CD14-positive monocyte (primary cell): ENCODE measurements around the gene TFDP2. TPM values are rescaled to one million over a fixed set of nuclear protein-coding genes. Genes with fewer than 3 reads are reported as not detected.

ENCODE experiments used
- DNase-seq, 3 donors: peaks; one replicate each; pipeline ENCODE4 v3.0.0-alpha.2; 2011 to 2022
- H2AFZ ChIP-seq: 2 replicates; pipeline ENCODE4 v1.6.0; 2012; ENCODE audit warnings: mild to moderate bottlenecking, low read depth, low read length, inconsistent platforms; ENCODE audit not compliant: insufficient read depth, poor library complexity, severe bottlenecking
- H3K27ac ChIP-seq, 2 donors: 1 replicate in 1 of 2; 2 replicates in 1 of 2; pipeline ENCODE4 v1.5.1; 2012 to 2013; ENCODE audit warnings: low read length in 2 of 2, control low read depth in 1 of 2, inconsistent platforms in 1 of 2, low read depth in 1 of 2, mild to moderate bottlenecking in 1 of 2
- H3K27me3 ChIP-seq, 2 donors: one replicate each; pipeline versions ENCODE4 v1.6.0 to v1.6.1; 2011 to 2013; ENCODE audit warnings: low read length in 2 of 2; ENCODE audit not compliant: control insufficient read depth in 2 of 2, insufficient read depth in 2 of 2
- H3K36me3 ChIP-seq, 2 donors: replicated peaks in 1 of 2; 1 replicate in 1 of 2; 2 replicates in 1 of 2; pipeline versions ENCODE4 v1.5.1 to v1.6.1; 2012 to 2013; ENCODE audit warnings: low read length in 2 of 2, control low read depth in 1 of 2, inconsistent platforms in 1 of 2, mild to moderate bottlenecking in 1 of 2; ENCODE audit not compliant: insufficient read depth in 2 of 2, control insufficient read depth in 1 of 2
- H3K4me1 ChIP-seq, 2 donors: 1 replicate in 1 of 2; 2 replicates in 1 of 2; pipeline versions ENCODE4 v1.5.1 to v1.6.1; 2012 to 2013; ENCODE audit warnings: low read length in 2 of 2, control low read depth in 1 of 2, inconsistent platforms in 1 of 2, mild to moderate bottlenecking in 1 of 2, moderate library complexity in 1 of 2; ENCODE audit not compliant: insufficient read depth in 2 of 2, control insufficient read depth in 1 of 2
- H3K4me2 ChIP-seq: replicated peaks from 2 replicates; pipeline ENCODE3; 2012; ENCODE audit warnings: low read length, moderate library complexity, mild to moderate bottlenecking; ENCODE audit not compliant: poor library complexity, severe bottlenecking; ENCODE audit errors: extremely low read depth
- H3K4me3 ChIP-seq, 3 experiments: fragments of 200-600 bp in 1 of 3; sonication (generic) in 1 of 3; replicated peaks in 1 of 3; 1 replicate in 2 of 3; 2 replicates in 1 of 3; pipeline ENCODE4 v1.5.1; 2011 to 2013; ENCODE audit warnings: low read length in 3 of 3, mild to moderate bottlenecking in 3 of 3, control low read depth in 2 of 3, low read depth in 2 of 3, inconsistent platforms in 1 of 3, moderate library complexity in 1 of 3
- H3K79me2 ChIP-seq: 2 replicates; pipeline ENCODE4 v1.6.0; 2012; ENCODE audit warnings: mild to moderate bottlenecking, control low read depth, inconsistent platforms, low read length, moderate library complexity; ENCODE audit not compliant: insufficient read depth
- H3K9ac ChIP-seq: 2 replicates; pipeline ENCODE4 v1.6.0; 2017; ENCODE audit warnings: low read length, mild to moderate bottlenecking; ENCODE audit not compliant: insufficient read depth, poor library complexity, severe bottlenecking
- H3K9me3 ChIP-seq, 2 donors: replicated peaks in 1 of 2; 1 replicate in 1 of 2; 2 replicates in 1 of 2; pipeline versions ENCODE4 v1.5.1 to v1.6.1; 2012 to 2013; ENCODE audit warnings: low read length in 2 of 2, control low read depth in 1 of 2; ENCODE audit not compliant: control insufficient read depth in 1 of 2, insufficient read depth in 1 of 2
- H4K20me1 ChIP-seq: 2 replicates; pipeline ENCODE4 v1.6.0; 2012; ENCODE audit warnings: mild to moderate bottlenecking, low read length, control low read depth, moderate library complexity; ENCODE audit not compliant: insufficient read depth
- H3K27ac Mint-ChIP-seq, 7 donors: one replicate each; pipeline ENCODE4 v1.8.0; 2020; ENCODE audit warnings: mild to moderate bottlenecking in 7 of 7, mixed read lengths in 7 of 7, moderate library complexity in 6 of 7, inconsistent platforms in 2 of 7
- H3K27me3 Mint-ChIP-seq, 3 donors: one replicate each; pipeline ENCODE4 v1.8.0; 2021 to 2022; ENCODE audit warnings: low read depth in 3 of 3, mild to moderate bottlenecking in 3 of 3, mixed read lengths in 3 of 3, moderate library complexity in 3 of 3, inconsistent platforms in 1 of 3
- H3K36me3 Mint-ChIP-seq, 2 donors: one replicate each; pipeline ENCODE4 v1.8.0; 2020; ENCODE audit warnings: mixed read lengths in 2 of 2, inconsistent platforms in 1 of 2, mild to moderate bottlenecking in 1 of 2
- H3K4me1 Mint-ChIP-seq: one replicate; pipeline ENCODE4 v1.8.0; 2020; ENCODE audit warnings: mild to moderate bottlenecking, mixed read lengths
- H3K4me3 Mint-ChIP-seq, 2 donors: one replicate each; pipeline ENCODE4 v1.8.0; 2020; ENCODE audit warnings: mild to moderate bottlenecking in 2 of 2, mixed read lengths in 2 of 2, moderate library complexity in 1 of 2
- H3K9me3 Mint-ChIP-seq, 7 donors: one replicate each; pipeline ENCODE4 v1.8.0; 2020 to 2022; ENCODE audit warnings: mixed read lengths in 7 of 7, mild to moderate bottlenecking in 6 of 7, moderate library complexity in 6 of 7, inconsistent platforms in 2 of 7
- CTCF ChIP-seq: fragments of 200-600 bp; IDR thresholded peaks from one replicate; pipeline ENCODE4 v1.8.0; 2022; ENCODE audit warnings: antibody characterized with exemption, mild to moderate bottlenecking
- WGBS: methylation state at CpG from one replicate; pipeline ENCODE4 v1.1.5; 2013; ENCODE audit warnings: missing lambda C conversion rate; ENCODE audit not compliant: insufficient coverage; 5-methylcytosine and 5-hydroxymethylcytosine counted together
- intact Hi-C, 2 donors: fragments of 100-400 bp; cut with micrococcal nuclease; formaldehyde crosslinking; loops; one replicate each; pipeline versions ENCODE4 v1.15.0 to v1.15.1; 2023
- polyA plus RNA-seq, 3 donors: library from polyadenylated mRNA; depleted of rRNA in 1 of 3; unstranded in 2 of 3; stranded (reverse) in 1 of 3; fragments of 300-500 nt in 2 of 3; fragments of >200 nt in 1 of 3; fragmentation: Illumina TruSeq in 2 of 3; gene quantifications; 1 replicate in 2 of 3; 2 replicates in 1 of 3; pipeline ENCODE4 v1.2.3, GENCODE V29; 2012 to 2021

TFDP2 gene
- polyA plus RNA-seq, 3 donors: 1.1 to 3.5 (median 1.7) TPM

DNA sequence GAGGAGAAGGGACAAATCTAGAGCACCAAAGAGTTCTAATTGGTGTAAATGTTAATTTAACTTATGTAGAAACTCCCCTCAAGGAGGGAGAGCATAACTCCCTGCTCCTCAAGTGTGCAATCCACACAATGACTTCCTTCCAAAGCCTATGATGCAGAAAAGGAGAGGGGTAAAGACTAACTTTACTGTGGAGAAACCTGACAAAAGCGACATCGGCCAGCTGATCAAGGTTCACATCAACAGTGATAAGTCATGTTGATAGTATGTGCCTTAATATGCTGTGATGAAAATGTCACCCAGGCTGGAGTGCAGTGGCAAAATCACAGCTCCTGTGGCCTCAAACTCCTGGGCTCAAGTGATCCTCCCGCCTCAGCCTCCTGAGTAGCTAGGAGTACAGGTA is 76.5 kb downstream of the TFDP2 start:
- Histone ChIP-seq H4K20me1 (no peaks in the 10 kb centered on the region), H3K9me3 (peaks cover 0 to under 1% of the 10 kb centered on the region in 2 donors), H3K79me2 (no peaks in the 10 kb centered on the region), H3K4me1 (no peaks in the 10 kb centered on the region), H3K4me3 (no peak overlapping the region), H3K27ac (no peak overlapping the region), H2AFZ (no peak overlapping the region), H3K27me3 (no peaks in the 10 kb centered on the region), H3K36me3 (no peaks in the 10 kb centered on the region), H3K4me2 (no peak overlapping the region), H3K9ac (no peak overlapping the region)
- WGBS: 100% methylated on average over 1 of the region's 3 CpGs
- no peak overlapping the region for H3K27ac Mint-ChIP-seq
- no peaks in the 10 kb centered on the region for H3K36me3 Mint-ChIP-seq
- DNase-seq: no peak
- TF ChIP-seq CTCF: no peak
- H3K27me3 Mint-ChIP-seq: peaks cover 0 to 2% (median 0%) of the 10 kb centered on the region in 3 donors
- H3K4me3 Mint-ChIP-seq: no peak overlapping the region
- no peaks in the 10 kb centered on the region for H3K4me1 Mint-ChIP-seq
- intact Hi-C loops: no loop called here
- no peaks in the 10 kb centered on the region for H3K9me3 Mint-ChIP-seq

DNA sequence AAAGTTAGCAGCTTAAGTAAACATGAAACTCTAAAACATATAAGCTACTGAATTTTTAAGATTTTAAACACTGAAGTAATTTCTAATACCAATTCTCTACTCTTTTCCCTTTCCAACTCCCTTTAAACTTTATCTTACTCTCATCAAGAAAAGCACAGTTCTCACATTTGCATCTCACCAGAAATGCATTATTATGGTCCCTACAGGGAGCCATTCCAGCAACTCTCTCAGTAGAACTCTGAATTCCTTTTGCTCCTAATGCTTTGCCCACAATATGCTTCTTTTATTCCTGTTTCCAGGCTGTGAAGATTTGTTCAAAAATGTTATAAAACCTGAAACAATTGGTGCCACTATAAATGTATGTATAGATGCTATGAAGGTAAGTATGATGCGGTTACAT is 83.4 kb downstream of the TFDP2 start:
- H2AFZ ChIP-seq: no peak overlapping the region
- H3K9ac ChIP-seq: no peak overlapping the region
- Mint-ChIP-seq H3K36me3 (no peaks in the 10 kb centered on the region), H3K27me3 (peaks cover 0 to 9% (median 0%) of the 10 kb centered on the region in 3 donors), H3K9me3 (no peaks in the 10 kb centered on the region), H3K4me1 (no peaks in the 10 kb centered on the region), H3K4me3 (no peak overlapping the region), H3K27ac (no peak overlapping the region)
- DNase-seq: no peak
- H4K20me1 ChIP-seq: no peaks in the 10 kb centered on the region
- WGBS: no CpG with 5 or more reads among the region's 1 CpG
- H3K27me3 ChIP-seq: no peaks in the 10 kb centered on the region
- H3K4me1 ChIP-seq: no peaks in the 10 kb centered on the region
- H3K27ac ChIP-seq: no peak overlapping the region
- no peaks in the 10 kb centered on the region for H3K9me3 ChIP-seq
- intact Hi-C loops: no loop called here
- no peak overlapping the region for H3K4me3 ChIP-seq
- no peak overlapping the region for H3K4me2 ChIP-seq
- H3K36me3 ChIP-seq: no peaks in the 10 kb centered on the region
- no peaks in the 10 kb centered on the region for H3K79me2 ChIP-seq
- TF ChIP-seq CTCF: no peak
